GM23338 (cell line): ENCODE measurements around the gene WDR75. TPM values are rescaled to one million over a fixed set of nuclear protein-coding genes. Genes with fewer than 3 reads are reported as not detected.

ENCODE experiments used
- ATAC-seq: fragments of 200-7000 bp; cut with Tn5 transposase; 3 replicates; pipeline ENCODE4 v1.9.1; 2020
- DNase-seq: peaks from one replicate; pipeline ENCODE4 v3.0.0-alpha.2; 2015; ENCODE audit warnings: low spot score
- H2AFZ ChIP-seq: fragments of 200-600 bp; sonication (generic); 2 replicates; pipeline ENCODE4 v1.8.0; 2016; ENCODE audit warnings: antibody characterized with exemption, mild to moderate bottlenecking, moderate library complexity
- H3F3A ChIP-seq: fragments of 200-600 bp; sonication (generic); replicated peaks from 2 replicates; pipeline ENCODE4 v1.8.0; 2017; ENCODE audit warnings: antibody characterized with exemption, mixed run types, low read depth
- H3K27ac ChIP-seq: fragments of 200-600 bp; sonication (generic); 2 replicates; pipeline ENCODE4 v1.6.1; 2016; ENCODE audit warnings: low read depth
- H3K27me3 ChIP-seq: fragments of 200-600 bp; sonication (generic); 2 replicates; pipeline ENCODE4 v1.8.0; 2016; ENCODE audit warnings: mild to moderate bottlenecking, mixed run types, moderate library complexity; ENCODE audit not compliant: insufficient read depth
- H3K36me3 ChIP-seq: fragments of 200-600 bp; sonication (generic); 2 replicates; pipeline ENCODE4 v1.8.0; 2016; ENCODE audit warnings: mild to moderate bottlenecking; ENCODE audit not compliant: insufficient read depth
- H3K4me1 ChIP-seq: fragments of 200-600 bp; sonication (generic); 2 replicates; pipeline ENCODE4 v1.8.0; 2016; ENCODE audit warnings: mild to moderate bottlenecking, moderate library complexity; ENCODE audit not compliant: insufficient read depth
- H3K4me2 ChIP-seq: fragments of 200-600 bp; sonication (generic); 2 replicates; pipeline ENCODE4 v1.7.1; 2017; ENCODE audit warnings: mixed run types
- H3K4me3 ChIP-seq: fragments of 200-600 bp; sonication (generic); 2 replicates; pipeline ENCODE4 v1.6.1; 2016; ENCODE audit warnings: mixed run types
- H3K79me2 ChIP-seq: fragments of 200-600 bp; sonication (generic); replicated peaks from 2 replicates; pipeline ENCODE4 v1.8.0; 2017; ENCODE audit warnings: mild to moderate bottlenecking; ENCODE audit not compliant: insufficient read depth
- H3K9me2 ChIP-seq: fragments of 200-600 bp; sonication (generic); 2 replicates; pipeline ENCODE4 v1.8.0; 2017; ENCODE audit not compliant: insufficient read depth
- H4K20me1 ChIP-seq: fragments of 200-600 bp; sonication (generic); replicated peaks from 2 replicates; pipeline ENCODE4 v1.8.0; 2017; ENCODE audit warnings: mild to moderate bottlenecking; ENCODE audit not compliant: insufficient read depth
- H3K27ac Mint-ChIP-seq: 2 replicates; pipeline ENCODE4 v1.8.0; 2020; ENCODE audit warnings: inconsistent platforms, mild to moderate bottlenecking, moderate library complexity, mixed read lengths
- H3K27me3 Mint-ChIP-seq: 3 replicates; pipeline ENCODE4 v1.8.0; 2022; ENCODE audit warnings: low read depth, mild to moderate bottlenecking, moderate library complexity, mixed read lengths, inconsistent platforms; ENCODE audit not compliant: insufficient read depth, poor library complexity
- H3K36me3 Mint-ChIP-seq: 3 replicates; pipeline ENCODE4 v1.8.0; 2021; ENCODE audit warnings: low read depth, mild to moderate bottlenecking, inconsistent platforms, moderate library complexity, mixed read lengths
- H3K4me1 Mint-ChIP-seq: 3 replicates; pipeline ENCODE4 v1.8.0; 2020; ENCODE audit warnings: mild to moderate bottlenecking, inconsistent platforms, mixed read lengths
- H3K4me3 Mint-ChIP-seq: 3 replicates; pipeline ENCODE4 v1.8.0; 2021; ENCODE audit warnings: moderate library complexity, mild to moderate bottlenecking, inconsistent platforms, mixed read lengths
- H3K9me3 Mint-ChIP-seq: 3 replicates; pipeline ENCODE4 v1.8.0; 2020; ENCODE audit warnings: moderate library complexity, mild to moderate bottlenecking, inconsistent platforms, mixed read lengths
- CREB1 ChIP-seq: fragments of 250-450 bp; sonication (Bioruptor Pico); IDR thresholded peaks from 2 replicates; pipeline ENCODE4 v1.5.0; 2020; ENCODE audit warnings: low read depth, mild to moderate bottlenecking, moderate library complexity
- JUNB ChIP-seq: IDR thresholded peaks from one replicate; pipeline ENCODE4 v1.6.1; 2016; ENCODE audit warnings: antibody characterized with exemption; ENCODE audit not compliant: unreplicated experiment
- ZNF114 ChIP-seq: fragments of 250-450 bp; sonication (Bioruptor Pico); IDR thresholded peaks from 2 replicates; pipeline ENCODE4 v1.5.0; 2020; ENCODE audit warnings: mild to moderate bottlenecking, moderate library complexity
- polyA plus RNA-seq: library from polyadenylated mRNA; unstranded; fragments of >200 nt; fragmentation: Nextera tagmentation; extraction: Ambion mirVana; gene quantifications from 2 replicates; pipeline ENCODE4 v1.2.1, GENCODE V29; 2016
- total RNA-seq: library from RNA; depleted of rRNA; stranded (reverse); fragments of >200 nt; shearing (Covaris generic); gene quantifications from 2 replicates; pipeline ENCODE4 v1.2.3, GENCODE V29; 2014
- TF ChIP-seq, protein P1 (sequence below): fragments of 250-450 bp; sonication (Bioruptor Pico); IDR thresholded peaks from 2 replicates; pipeline ENCODE4 v1.5.0; 2020; ENCODE audit warnings: mild to moderate bottlenecking, moderate library complexity
- TF ChIP-seq, protein P2 (sequence below): IDR thresholded peaks from 2 replicates; pipeline ENCODE4 v1.6.1; 2016; ENCODE audit warnings: antibody characterized with exemption
- TF ChIP-seq, protein P3 (sequence below), 2 experiments: fragments of 200-600 bp in 1 of 2; sonication (generic) in 1 of 2; conservative IDR thresholded peaks; 2 replicates each; pipeline versions ENCODE4 v1.5.1 to v1.6.1; 2016 to 2017; ENCODE audit warnings: antibody characterized with exemption in 2 of 2, low read depth in 2 of 2, mild to moderate bottlenecking in 2 of 2, moderate library complexity in 1 of 2

WDR75 gene
- total and polyA plus RNA-seq, 2 experiments from 2014 or later = 57.2 to 80.9 TPM

DNA sequence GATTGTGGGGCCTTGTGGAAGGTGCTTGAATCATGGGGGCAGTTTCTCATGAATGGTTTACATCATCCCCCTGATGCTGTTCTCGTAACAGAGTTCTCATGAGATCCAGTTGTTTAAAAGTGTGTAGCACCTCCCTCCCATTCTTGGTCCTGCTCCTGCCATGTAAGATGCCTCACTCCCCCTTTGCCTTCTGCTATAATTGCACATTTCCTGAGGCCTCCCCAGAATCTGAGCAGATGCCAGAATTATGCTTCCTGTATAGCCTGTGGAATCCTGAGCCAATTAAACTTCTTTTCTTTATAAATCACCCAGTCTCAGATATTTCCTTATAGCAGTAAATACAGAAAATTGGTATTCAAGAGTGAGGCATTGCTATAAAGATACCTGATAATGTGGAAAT lies 15.6 kb upstream of the WDR75 start (continued):
- TF ChIP-seq, protein P1, sequence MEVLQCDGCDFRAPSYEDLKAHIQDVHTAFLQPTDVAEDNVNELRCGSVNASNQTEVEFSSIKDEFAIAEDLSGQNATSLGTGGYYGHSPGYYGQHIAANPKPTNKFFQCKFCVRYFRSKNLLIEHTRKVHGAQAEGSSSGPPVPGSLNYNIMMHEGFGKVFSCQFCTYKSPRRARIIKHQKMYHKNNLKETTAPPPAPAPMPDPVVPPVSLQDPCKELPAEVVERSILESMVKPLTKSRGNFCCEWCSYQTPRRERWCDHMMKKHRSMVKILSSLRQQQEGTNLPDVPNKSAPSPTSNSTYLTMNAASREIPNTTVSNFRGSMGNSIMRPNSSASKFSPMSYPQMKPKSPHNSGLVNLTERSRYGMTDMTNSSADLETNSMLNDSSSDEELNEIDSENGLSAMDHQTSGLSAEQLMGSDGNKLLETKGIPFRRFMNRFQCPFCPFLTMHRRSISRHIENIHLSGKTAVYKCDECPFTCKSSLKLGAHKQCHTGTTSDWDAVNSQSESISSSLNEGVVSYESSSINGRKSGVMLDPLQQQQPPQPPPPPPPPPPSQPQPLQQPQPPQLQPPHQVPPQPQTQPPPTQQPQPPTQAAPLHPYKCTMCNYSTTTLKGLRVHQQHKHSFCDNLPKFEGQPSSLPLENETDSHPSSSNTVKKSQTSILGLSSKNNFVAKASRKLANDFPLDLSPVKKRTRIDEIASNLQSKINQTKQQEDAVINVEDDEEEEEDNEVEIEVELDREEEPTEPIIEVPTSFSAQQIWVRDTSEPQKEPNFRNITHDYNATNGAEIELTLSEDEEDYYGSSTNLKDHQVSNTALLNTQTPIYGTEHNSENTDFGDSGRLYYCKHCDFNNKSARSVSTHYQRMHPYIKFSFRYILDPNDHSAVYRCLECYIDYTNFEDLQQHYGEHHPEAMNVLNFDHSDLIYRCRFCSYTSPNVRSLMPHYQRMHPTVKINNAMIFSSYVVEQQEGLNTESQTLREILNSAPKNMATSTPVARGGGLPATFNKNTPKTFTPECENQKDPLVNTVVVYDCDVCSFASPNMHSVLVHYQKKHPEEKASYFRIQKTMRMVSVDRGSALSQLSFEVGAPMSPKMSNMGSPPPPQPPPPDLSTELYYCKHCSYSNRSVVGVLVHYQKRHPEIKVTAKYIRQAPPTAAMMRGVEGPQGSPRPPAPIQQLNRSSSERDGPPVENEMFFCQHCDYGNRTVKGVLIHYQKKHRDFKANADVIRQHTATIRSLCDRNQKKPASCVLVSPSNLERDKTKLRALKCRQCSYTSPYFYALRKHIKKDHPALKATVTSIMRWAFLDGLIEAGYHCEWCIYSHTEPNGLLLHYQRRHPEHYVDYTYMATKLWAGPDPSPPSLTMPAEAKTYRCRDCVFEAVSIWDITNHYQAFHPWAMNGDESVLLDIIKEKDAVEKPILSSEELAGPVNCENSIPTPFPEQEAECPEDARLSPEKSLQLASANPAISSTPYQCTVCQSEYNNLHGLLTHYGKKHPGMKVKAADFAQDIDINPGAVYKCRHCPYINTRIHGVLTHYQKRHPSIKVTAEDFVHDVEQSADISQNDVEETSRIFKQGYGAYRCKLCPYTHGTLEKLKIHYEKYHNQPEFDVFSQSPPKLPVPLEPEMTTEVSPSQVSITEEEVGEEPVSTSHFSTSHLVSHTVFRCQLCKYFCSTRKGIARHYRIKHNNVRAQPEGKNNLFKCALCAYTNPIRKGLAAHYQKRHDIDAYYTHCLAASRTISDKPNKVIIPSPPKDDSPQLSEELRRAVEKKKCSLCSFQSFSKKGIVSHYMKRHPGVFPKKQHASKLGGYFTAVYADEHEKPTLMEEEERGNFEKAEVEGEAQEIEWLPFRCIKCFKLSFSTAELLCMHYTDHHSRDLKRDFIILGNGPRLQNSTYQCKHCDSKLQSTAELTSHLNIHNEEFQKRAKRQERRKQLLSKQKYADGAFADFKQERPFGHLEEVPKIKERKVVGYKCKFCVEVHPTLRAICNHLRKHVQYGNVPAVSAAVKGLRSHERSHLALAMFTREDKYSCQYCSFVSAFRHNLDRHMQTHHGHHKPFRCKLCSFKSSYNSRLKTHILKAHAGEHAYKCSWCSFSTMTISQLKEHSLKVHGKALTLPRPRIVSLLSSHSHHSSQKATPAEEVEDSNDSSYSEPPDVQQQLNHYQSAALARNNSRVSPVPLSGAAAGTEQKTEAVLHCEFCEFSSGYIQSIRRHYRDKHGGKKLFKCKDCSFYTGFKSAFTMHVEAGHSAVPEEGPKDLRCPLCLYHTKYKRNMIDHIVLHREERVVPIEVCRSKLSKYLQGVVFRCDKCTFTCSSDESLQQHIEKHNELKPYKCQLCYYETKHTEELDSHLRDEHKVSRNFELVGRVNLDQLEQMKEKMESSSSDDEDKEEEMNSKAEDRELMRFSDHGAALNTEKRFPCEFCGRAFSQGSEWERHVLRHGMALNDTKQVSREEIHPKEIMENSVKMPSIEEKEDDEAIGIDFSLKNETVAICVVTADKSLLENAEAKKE = no peak
- TF ChIP-seq, protein P2, sequence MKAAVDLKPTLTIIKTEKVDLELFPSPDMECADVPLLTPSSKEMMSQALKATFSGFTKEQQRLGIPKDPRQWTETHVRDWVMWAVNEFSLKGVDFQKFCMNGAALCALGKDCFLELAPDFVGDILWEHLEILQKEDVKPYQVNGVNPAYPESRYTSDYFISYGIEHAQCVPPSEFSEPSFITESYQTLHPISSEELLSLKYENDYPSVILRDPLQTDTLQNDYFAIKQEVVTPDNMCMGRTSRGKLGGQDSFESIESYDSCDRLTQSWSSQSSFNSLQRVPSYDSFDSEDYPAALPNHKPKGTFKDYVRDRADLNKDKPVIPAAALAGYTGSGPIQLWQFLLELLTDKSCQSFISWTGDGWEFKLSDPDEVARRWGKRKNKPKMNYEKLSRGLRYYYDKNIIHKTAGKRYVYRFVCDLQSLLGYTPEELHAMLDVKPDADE = no peak
- no peak for TF ChIP-seq CREB1 (CRISPR knock-in tag)

DNA sequence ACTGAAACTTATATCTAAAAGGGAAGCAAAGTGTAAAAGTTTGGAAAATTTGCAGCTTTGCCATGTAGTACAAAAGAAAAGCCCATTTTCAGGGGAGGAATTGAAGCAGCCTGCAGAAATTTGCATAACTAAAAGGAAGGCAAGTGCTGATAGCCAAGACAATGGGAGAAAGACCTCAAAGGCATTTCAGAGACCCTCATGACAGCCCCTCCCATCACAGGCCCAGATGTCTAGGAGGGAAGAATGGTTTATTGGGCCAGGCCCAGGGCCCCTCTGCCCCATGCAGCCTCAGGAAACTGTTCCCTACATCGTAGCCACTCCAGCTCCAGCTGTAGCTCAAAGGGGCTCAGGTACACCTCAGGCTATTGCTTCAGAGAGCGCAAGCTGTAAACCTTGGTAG lies 14.4 kb upstream of the WDR75 start:
- Histone ChIP-seq H3K27ac (0 out of 2 replicates have a peak overlapping the region, but pooled peaks have one; percentile 63), H3K4me1 (peaks cover 9% of the 10 kb centered on the region), H3K79me2 (no peaks in the 10 kb centered on the region), H3F3A (no peaks in the 10 kb centered on the region), H3K4me2 (peak overlapping the region; percentile 25), H3K4me3 (no peak overlapping the region), H3K27me3 (no peaks in the 10 kb centered on the region), H4K20me1 (no peaks in the 10 kb centered on the region), H3K36me3 (0 out of 2 replicates have a peak, but pooled peaks cover 7% of the 10 kb centered on the region), H3K9me2 (peaks cover 12% of the 10 kb centered on the region; the same call in 1 of the 2 replicates), H2AFZ (no peak overlapping the region)
- no peak overlapping the region for H3K27ac Mint-ChIP-seq
- H3K9me3 Mint-ChIP-seq = peaks cover 17% of the 10 kb centered on the region
- peaks cover 1% of the 10 kb centered on the region for H3K27me3 Mint-ChIP-seq
- peaks cover 11% of the 10 kb centered on the region; the same call in 2 of the 3 replicates for H3K4me1 Mint-ChIP-seq
- H3K36me3 Mint-ChIP-seq = peaks cover 20% of the 10 kb centered on the region
- ATAC-seq (peak; percentile 77), DNase-seq (peak; percentile 70)
- H3K4me3 Mint-ChIP-seq = no peak overlapping the region
- no peak for TF ChIP-seq ZNF114 (CRISPR knock-in tag)
- TF ChIP-seq, protein P1 = no peak
- no peak for TF ChIP-seq JUNB
- TF ChIP-seq, protein P3, sequence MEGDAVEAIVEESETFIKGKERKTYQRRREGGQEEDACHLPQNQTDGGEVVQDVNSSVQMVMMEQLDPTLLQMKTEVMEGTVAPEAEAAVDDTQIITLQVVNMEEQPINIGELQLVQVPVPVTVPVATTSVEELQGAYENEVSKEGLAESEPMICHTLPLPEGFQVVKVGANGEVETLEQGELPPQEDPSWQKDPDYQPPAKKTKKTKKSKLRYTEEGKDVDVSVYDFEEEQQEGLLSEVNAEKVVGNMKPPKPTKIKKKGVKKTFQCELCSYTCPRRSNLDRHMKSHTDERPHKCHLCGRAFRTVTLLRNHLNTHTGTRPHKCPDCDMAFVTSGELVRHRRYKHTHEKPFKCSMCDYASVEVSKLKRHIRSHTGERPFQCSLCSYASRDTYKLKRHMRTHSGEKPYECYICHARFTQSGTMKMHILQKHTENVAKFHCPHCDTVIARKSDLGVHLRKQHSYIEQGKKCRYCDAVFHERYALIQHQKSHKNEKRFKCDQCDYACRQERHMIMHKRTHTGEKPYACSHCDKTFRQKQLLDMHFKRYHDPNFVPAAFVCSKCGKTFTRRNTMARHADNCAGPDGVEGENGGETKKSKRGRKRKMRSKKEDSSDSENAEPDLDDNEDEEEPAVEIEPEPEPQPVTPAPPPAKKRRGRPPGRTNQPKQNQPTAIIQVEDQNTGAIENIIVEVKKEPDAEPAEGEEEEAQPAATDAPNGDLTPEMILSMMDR (conservative IDR thresholded peaks at IDR 0.05; ENCODE audit: low read depth in 2 of 2) = no peak
